Activated effector memory CD4-positive, alpha-beta T cell treated with anti-CD3 and anti-CD28 coated beads, Interleukin-2, amount 50 U/mL, for 16 hours (primary cell): ENCODE results near the gene CFAP61.

Experiments used
- DNase-seq: peaks from one replicate; pipeline ENCODE4 v3.0.0-alpha.2; 2020

CFAP61 gene

GRCh38 chr20:20037960-20038359, 14.4 kb upstream of the CFAP61 start:
- DNase-seq: no peak

GRCh38 chr20:20038586-20038985, 13.7 kb upstream of the CFAP61 start:
- DNase-seq: no peak

GRCh38 chr20:20039752-20040387, 12.5 kb upstream of the CFAP61 start:
- no peak for DNase-seq

GRCh38 chr20:20051767-20052073, 612 bp upstream of the CFAP61 start:
- no peak for DNase-seq

- no peak for DNase-seq
Measured at GRCh38 chr20:20060234-20060998, 8.1 kb downstream of the CFAP61 start.

- no peak for DNase-seq
Measured at GRCh38 chr20:20063941-20064702, 11.8 kb downstream of the CFAP61 start.

DNA sequence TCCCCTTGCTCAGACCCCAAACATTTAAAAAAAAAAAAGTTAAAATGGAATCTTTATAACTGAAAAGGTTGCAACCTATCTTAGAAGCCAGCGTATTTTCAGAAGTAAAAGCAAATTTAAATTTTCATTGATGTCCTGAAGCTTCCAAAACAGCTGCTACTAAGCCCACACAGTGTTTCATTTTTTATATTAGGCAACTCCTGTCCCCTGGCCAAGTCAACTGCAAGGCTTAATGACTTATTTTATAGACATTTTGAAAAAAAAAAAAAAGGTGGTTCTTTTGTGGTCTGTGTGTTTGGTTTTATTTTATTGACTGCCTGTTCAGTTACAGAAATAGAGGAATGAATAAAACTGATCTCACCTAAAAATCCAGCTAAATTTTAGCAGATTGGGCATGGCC, 13.0 kb downstream of the CFAP61 start:
- DNase-seq: no peak

DNA sequence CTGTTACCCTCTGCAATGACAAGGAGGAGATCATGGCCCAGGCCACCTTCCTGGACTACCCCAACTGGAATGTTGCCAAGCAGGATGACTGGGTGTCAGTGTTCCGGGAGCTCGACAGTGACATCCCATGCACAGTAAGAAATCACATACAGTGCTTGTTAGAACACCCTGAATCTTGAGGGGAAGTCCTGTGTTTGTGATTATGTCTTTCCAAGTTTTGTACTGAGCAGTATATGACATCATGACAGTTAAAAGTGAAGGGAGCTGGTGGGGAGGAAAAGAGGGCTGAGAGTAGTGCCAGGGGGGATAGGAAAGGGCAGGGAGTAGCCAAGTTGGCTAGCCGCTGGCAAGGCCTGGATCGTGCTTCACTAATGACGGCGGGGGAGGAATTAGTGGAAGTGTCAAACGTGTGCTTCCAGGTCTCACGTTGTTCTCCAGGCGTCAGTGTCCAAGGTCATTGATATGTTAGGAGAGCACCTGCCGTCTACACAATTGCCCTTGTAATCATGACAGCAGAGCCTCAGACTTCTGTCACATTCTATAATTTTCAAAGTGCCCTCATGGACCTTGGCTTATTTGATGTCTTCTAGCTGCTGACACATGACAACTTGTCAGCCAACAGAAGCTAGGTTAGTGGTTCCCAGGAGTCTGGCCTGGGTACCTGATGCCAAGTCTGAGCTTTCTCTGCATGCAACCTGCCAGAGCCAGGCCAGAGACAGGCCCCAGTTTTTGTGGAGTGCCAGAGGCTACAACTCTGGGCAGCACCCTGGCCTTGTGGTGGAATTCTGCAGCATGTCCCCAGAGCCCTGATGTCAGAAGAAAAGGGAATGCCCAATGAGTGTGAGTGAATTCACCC, 18.8 kb downstream of the CFAP61 start:
- DNase-seq: no peak

DNA sequence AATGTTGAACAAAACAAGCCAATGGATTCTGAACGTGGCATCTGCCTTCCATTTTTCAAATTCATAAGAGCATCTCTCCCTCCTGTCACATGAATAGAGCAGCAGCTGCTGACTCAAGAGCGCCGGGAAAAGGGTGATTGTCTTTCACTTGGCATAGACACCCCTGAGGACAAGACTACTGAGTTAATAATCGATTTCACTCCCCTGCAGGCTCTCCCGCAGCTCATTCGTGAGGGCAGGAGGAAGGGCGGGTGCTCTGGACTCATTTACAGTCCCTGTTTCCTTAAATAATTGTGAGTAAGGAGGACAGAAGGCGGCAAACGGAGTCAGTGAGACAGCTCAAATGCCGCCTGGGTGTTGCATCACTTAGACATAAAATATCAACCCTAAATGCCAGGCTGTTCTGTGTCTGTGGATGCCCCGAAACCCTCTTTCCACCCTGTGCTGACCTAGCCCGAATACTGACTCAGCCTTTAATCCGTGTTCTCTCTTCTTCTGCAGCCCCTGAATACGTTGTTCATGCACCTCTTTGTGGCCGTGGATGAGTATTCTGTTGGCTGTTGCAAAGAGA, 21.6 kb downstream of the CFAP61 start:
- DNase-seq: no peak

DNA sequence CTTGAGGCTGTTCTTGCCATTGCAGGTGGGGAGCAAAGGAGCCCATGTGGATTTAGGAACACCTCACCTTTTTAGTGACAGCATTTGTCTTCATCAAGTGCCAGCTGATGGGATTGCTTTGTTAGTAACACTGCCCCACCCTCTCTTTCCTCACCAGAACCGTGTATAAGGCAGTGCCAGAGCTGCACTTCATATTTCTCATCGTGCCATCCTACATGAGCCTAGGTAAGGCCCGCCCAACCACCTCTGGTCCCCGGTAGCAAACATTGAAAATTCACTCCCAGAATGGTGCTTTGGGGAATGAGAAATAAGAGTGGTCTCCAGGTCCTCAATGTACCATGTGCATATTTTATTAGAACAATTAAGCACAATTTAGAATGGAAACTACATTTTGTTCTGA, 22.7 kb downstream of the CFAP61 start:
- DNase-seq: no peak

GRCh38 chr20:20076297-20077065, 24.1 kb downstream of the CFAP61 start:
- DNase-seq: no peak

DNA sequence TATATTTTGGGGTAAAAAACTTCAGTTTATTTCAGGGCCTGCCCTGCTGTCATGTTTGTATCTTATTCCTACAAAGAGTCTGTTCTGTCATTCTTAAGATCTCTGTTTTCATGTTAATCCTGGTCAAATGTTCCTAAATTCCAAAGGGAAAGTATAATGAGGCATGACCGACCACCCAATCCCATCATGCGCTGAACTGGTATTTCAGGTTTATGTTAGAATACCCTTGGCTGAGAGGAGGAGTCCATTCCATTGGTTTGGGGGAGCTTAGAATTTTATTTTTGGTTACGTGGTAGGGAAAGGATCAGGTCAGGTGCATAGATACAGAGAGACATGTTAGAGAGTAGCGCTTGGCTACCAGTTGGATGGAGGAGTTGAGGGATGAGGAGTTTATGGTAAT, 25.7 kb downstream of the CFAP61 start:
- no peak for DNase-seq

- no peak for DNase-seq
Measured at GRCh38 chr20:20079102-20079784, 26.9 kb downstream of the CFAP61 start.

DNA sequence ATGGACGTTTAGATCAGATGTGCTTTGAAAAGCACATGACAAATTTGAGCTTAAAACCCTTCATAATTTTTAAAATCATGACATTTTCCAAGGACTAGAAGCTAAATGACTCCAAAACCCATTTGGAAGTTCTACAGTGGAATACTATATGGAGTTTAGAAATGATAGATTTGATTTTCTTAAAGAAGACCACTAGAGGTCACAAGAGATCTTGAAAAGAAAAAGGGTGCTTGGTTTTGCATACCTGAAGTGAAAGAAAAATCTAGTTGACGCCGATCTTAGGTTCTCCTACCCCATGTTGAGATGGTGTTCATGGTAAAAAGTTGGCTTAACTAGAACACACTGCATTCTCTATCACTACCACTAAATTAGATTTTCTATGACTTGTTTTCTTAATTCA, 31.5 kb downstream of the CFAP61 start:
- DNase-seq: no peak

GRCh38 chr20:20084296-20084752, 32.0 kb downstream of the CFAP61 start:
- DNase-seq: no peak

DNA sequence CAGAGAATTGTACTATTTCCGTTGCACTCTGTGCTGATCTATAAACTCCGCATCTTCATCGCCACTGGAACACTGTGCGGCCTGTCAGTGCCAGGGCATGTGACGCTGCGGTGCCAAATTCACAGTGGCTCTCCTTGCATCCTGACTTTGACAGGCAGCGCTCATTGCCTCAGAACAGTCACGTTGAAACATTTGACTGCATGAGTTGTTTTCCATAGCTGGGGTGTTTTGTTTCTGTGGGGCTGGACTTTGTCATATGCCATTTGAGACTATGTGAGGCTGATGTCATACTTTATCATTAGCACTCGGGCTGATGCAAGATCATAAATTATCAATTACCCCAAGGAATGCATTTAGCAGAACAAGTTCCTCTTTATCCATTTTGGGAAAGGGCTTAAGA, 32.7 kb downstream of the CFAP61 start:
- no peak for DNase-seq

DNA sequence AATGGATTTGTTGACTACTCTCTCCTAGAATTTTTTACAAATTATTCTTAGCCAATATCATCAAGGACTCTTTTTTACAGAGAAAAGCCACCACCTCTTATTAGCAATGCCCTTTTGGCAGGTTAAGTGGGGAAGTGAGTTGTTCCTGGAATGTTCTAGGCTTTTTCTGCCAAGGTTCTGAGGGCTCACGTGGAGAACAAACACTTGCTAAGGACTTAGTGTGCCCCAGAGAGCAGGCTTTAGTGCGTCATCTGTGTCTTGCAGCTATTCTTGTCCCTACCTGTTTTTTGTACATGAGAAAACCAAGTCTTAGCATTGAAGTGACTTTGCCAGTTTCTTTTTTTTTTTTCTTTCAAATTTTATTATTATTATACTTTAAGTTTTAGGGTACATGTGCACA, 33.5 kb downstream of the CFAP61 start:
- no peak for DNase-seq

DNA sequence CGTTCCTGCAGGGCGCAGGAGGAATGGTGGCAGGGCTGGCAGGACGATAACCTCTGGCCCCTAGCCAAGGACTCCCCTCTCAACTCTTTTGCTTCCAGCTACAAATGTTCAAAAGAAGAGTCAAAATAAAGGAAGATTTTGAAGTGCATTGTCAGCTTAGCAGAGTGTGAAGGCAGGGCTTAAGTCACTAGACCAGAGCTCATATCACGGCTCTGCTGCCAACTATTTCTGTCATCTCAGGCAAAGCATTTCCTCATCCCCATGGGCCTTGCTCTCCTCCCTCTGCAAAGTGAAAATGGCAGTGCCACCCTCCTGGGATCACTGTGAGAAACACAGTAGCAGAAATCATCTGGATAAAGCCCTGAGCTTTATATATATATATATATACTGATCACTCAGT, 36.7 kb downstream of the CFAP61 start:
- DNase-seq: no peak

DNA sequence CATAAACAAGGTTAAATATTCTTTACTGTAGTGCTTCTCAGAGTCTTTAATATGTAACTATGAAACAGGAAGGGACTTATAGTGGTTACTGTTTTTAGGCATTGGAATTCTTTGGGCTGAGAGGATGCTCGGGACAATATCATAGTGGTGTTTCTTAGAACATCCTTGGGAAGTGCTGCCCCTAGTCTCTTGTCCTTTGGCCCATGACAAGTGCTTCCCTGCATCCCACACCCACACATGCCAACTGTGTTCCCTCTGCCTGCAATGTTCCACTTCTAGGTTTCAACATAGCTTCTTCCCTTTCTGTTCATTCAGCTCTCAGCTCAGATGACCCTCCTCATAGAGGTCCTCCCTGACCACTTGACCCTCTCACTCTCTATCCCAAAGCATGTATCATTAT, 37.6 kb downstream of the CFAP61 start:
- no peak for DNase-seq

DNA sequence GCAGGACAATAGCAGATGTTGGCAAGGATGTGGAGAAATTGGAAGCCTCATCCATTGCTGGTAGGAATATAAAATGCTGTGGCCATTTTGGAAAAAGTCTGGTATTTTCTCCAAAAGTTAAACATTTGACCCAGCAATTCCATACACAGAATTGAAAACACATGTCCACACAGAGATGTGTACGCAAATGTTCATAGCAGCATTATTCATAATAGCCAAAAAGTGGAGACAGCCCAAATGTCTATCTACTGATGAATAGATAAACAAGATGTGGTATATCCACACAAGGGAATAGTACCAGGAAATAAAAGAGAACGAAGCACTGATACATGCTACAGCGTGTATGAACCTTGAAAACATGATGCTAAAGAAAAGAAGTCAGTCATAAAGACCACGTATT, 40.5 kb downstream of the CFAP61 start:
- DNase-seq: no peak

DNA sequence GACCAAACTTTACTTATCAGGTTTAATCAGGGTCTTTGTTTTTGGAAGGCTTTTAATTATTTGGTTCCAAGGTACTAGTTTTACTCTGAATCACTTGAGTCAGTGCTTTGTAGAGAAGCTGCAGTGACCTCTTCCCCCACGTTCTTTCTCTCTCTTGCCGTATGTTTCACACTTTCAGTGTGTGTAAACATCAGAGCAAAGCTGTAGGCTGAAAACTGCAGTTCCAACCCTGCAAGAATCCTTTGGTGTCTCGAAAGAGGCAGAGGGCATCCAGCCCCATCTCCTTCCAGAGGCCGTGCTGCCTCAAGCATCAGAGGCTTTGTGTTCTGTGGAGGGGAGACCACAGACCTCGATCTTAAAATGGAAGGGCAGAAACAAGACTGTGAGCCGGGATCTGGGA, 42.1 kb downstream of the CFAP61 start:
- no peak for DNase-seq
